Thyroid gland (tissue), 4 donors: ENCODE measurements around the gene EHBP1.

Experiments used
- CTCF ChIP-seq, 6 experiments: fragments of 200-600 bp in 3 of 6; fragments of 450-650 bp in 3 of 6; sonication (generic) in 3 of 6; IDR thresholded peaks; one replicate each; pipeline ENCODE4 v1.5.1; 2016 to 2019; ENCODE audit warnings: antibody characterized with exemption in 6 of 6, mild to moderate bottlenecking in 2 of 6, inconsistent platforms in 1 of 6, moderate library complexity in 1 of 6
- POLR2A ChIP-seq, 2 donors: fragments of 450-650 bp; IDR thresholded peaks; one replicate each; pipeline ENCODE4 v1.6.1; 2017; ENCODE audit warnings: antibody characterized with exemption in 2 of 2, mild to moderate bottlenecking in 2 of 2, moderate library complexity in 1 of 2

DNA sequence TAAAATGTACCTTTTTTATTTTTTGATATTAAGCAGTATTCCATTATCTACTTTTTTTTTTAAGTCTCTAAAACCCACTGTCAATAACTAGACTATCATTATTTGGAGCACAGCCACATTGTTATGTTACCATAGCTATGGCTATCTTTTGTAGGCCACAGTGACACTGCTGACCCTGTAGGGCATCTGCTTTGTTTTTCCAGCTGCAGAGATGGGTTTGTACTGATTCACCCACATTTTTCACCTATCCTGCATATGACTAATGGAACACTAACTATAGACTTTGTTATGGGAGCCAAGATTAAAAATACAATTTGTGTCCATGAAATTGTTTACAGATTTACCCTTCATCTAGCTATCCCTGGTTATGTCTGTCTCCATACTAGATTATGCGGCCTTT is 323.5 kb downstream of the EHBP1 start:
- TF ChIP-seq CTCF (IDR thresholded peaks at IDR 0.05) (no peak), POLR2A (IDR thresholded peaks at IDR 0.05) (no peak)
